SK-N-MC (cell line): ENCODE results near the gene APOL2.

Experiments
- DNase-seq: peaks from one replicate; pipeline ENCODE4 v3.0.0-alpha.2; 2011; ENCODE audit warnings: low read depth, low spot score
- H3K27ac ChIP-seq: fragments of 200-600 bp; sonication (generic); 2 replicates; pipeline ENCODE4 v1.5.1; 2016; ENCODE audit warnings: mixed run types
- H3K36me3 ChIP-seq: fragments of 200-600 bp; sonication (generic); 2 replicates; pipeline ENCODE4 v1.6.1; 2017; ENCODE audit warnings: antibody characterized with exemption, low read length, mixed read lengths; ENCODE audit not compliant: insufficient read depth
- H3K4me3 ChIP-seq: fragments of 200-600 bp; sonication (generic); 2 replicates; pipeline ENCODE4 v1.5.1; 2016
- H3K9ac ChIP-seq: fragments of 200-600 bp; sonication (generic); 2 replicates; pipeline ENCODE4 v1.8.0; 2017; ENCODE audit warnings: mixed run types, mixed read lengths; ENCODE audit not compliant: insufficient read length
- H3K9me3 ChIP-seq: fragments of 200-600 bp; sonication (generic); 2 replicates; pipeline ENCODE4 v1.6.1; 2017; ENCODE audit warnings: low read depth, mild to moderate bottlenecking, antibody characterized with exemption, low read length, moderate library complexity, mixed read lengths
- EZH2 ChIP-seq: fragments of 200-600 bp; sonication (generic); IDR thresholded peaks from one replicate; pipeline ENCODE4 v1.6.1; 2017; ENCODE audit warnings: antibody characterized with exemption
- FOXP2 ChIP-seq: optimal IDR thresholded peaks from 2 replicates; pipeline ENCODE3; 2011; ENCODE audit warnings: mild to moderate bottlenecking, moderate library complexity; ENCODE audit not compliant: insufficient read depth; ENCODE audit errors: extremely low read length, control extremely low read depth
- POLR2AphosphoS5 ChIP-seq: IDR thresholded peaks from 2 replicates; pipeline ENCODE4 v1.6.1; 2012; ENCODE audit warnings: mild to moderate bottlenecking, low read depth, low read length, borderline replicate concordance

Gene APOL2

DNA sequence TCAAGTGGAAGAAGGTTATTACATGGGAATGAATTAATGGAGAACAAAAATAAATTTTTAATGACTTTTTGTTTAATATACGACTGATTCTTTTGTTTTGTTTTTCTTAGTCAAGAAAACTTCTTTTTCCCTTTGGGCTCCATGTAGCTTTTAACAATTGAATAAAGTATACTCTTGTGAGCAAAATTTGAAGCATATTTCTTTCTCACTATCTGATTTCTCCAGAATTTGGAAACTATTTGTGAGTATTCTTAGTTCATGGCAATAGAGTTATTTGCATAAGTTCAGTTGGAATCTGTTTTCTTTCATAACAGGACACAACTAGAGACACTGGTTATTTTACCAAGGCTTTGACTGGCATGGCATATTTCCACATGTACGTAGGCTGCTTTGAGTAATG is 9.8 kb upstream of the APOL2 start:
- no peak for DNase-seq
- no peaks in the 10 kb centered on the region for H3K36me3 ChIP-seq
- no peaks in the 10 kb centered on the region for H3K9me3 ChIP-seq
- TF ChIP-seq EZH2 (no peak), FOXP2 (no peak), POLR2AphosphoS5 (no peak)
- no peak overlapping the region for H3K4me3 ChIP-seq
- no peak overlapping the region for H3K9ac ChIP-seq
- no peak overlapping the region for H3K27ac ChIP-seq

DNA sequence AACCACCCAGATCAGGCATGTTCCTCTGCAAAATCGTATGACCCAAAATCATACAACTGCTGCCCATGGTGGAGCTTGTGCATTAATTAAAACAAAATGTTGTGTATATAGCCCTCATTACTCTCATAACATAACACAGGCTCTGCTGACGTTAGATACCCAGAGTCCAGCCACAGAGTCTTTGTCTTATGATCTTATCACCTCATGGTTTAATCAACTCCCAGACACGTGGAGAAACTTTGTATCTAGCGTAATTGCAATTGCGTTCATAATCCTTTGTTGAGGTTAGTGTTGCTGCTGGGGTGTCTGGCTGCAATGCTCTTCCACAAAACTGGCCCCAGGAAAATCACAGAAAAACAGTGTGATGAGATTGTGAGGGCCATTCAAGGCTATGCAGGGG is 8.6 kb upstream of the APOL2 start:
- no peaks in the 10 kb centered on the region for H3K36me3 ChIP-seq
- H3K9ac ChIP-seq: no peak overlapping the region
- no peak for TF ChIP-seq POLR2AphosphoS5
- TF ChIP-seq FOXP2: no peak
- TF ChIP-seq EZH2: no peak
- no peaks in the 10 kb centered on the region for H3K9me3 ChIP-seq
- H3K27ac ChIP-seq: no peak overlapping the region
- H3K4me3 ChIP-seq: no peak overlapping the region
- DNase-seq: no peak

DNA sequence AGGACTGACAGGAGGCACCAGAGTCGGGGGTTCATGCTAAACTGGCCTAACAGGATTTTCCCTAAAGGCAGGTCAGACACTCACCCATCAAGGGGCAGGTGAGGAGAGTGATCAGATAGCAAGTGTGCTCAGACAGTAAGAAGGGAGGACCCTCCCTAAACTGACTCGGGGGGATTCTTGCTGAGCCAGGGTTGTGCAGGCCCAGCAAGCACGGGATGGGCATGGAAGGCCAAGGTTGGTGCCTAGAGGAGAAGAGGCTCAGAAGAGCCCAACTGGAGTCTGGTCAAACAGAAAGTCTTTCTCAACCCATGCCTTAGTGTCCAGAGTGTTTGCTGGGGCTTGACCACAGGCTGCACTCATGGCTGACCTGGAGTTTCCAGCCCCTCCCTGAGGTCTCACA is 7.4 kb upstream of the APOL2 start:
- TF ChIP-seq FOXP2 (no peak), POLR2AphosphoS5 (no peak), EZH2 (no peak)
- no peak overlapping the region for H3K4me3 ChIP-seq
- H3K27ac ChIP-seq: no peak overlapping the region
- H3K9ac ChIP-seq: no peak overlapping the region
- no peak for DNase-seq
- no peaks in the 10 kb centered on the region for H3K9me3 ChIP-seq
- H3K36me3 ChIP-seq: no peaks in the 10 kb centered on the region

GRCh38 chr22:36245805-36246356 is 6.6 kb upstream of the APOL2 start:
- H3K4me3 ChIP-seq: no peak overlapping the region
- H3K36me3 ChIP-seq: no peaks in the 10 kb centered on the region
- H3K27ac ChIP-seq: no peak overlapping the region
- no peak overlapping the region for H3K9ac ChIP-seq
- no peak for TF ChIP-seq FOXP2
- no peak for TF ChIP-seq POLR2AphosphoS5
- no peak for TF ChIP-seq EZH2
- DNase-seq: no peak
- no peaks in the 10 kb centered on the region for H3K9me3 ChIP-seq

- H3K9ac ChIP-seq: no peak overlapping the region
- H3K27ac ChIP-seq: no peak overlapping the region
- no peaks in the 10 kb centered on the region for H3K36me3 ChIP-seq
- no peak overlapping the region for H3K4me3 ChIP-seq
- TF ChIP-seq FOXP2 (no peak), EZH2 (no peak), POLR2AphosphoS5 (no peak)
- no peak for DNase-seq
- H3K9me3 ChIP-seq: no peaks in the 10 kb centered on the region
Measured at GRCh38 chr22:36244522-36245391, 5.4 kb upstream of the APOL2 start.

- H3K36me3 ChIP-seq: no peaks in the 10 kb centered on the region
- DNase-seq: no peak
- TF ChIP-seq FOXP2: no peak
- no peak for TF ChIP-seq POLR2AphosphoS5
- TF ChIP-seq EZH2: no peak
- H3K27ac ChIP-seq: no peak overlapping the region
- H3K9ac ChIP-seq: no peak overlapping the region
- no peaks in the 10 kb centered on the region for H3K9me3 ChIP-seq
- no peak overlapping the region for H3K4me3 ChIP-seq
Measured at GRCh38 chr22:36243986-36244385, 4.7 kb upstream of the APOL2 start.

GRCh38 chr22:36239150-36239400 is 252 bp downstream of the APOL2 start:
- H3K9ac ChIP-seq: peak overlapping the region; percentile 79
- peak overlapping the region; percentile 67 for H3K27ac ChIP-seq
- no peaks in the 10 kb centered on the region for H3K9me3 ChIP-seq
- TF ChIP-seq POLR2AphosphoS5: no peak
- no peak for TF ChIP-seq EZH2
- TF ChIP-seq FOXP2: no peak
- peak overlapping the region; percentile 85 for H3K4me3 ChIP-seq
- no peak for DNase-seq
- peaks cover 6% of the 10 kb centered on the region; the same call in 1 of the 2 replicates for H3K36me3 ChIP-seq

- Histone ChIP-seq H3K36me3 (peaks cover 6% of the 10 kb centered on the region; the same call in 1 of the 2 replicates), H3K4me3 (peak overlapping the region; percentile 85), H3K27ac (peak overlapping the region; percentile 67), H3K9me3 (no peaks in the 10 kb centered on the region), H3K9ac (peak overlapping the region; percentile 79)
- no peak for DNase-seq
- TF ChIP-seq FOXP2: no peak
- no peak for TF ChIP-seq EZH2
- TF ChIP-seq POLR2AphosphoS5: no peak
Measured at GRCh38 chr22:36238373-36239149, 766 bp downstream of the APOL2 start.
